Aorta (tissue), 5 donors: ENCODE measurements around the gene ICA1. TPM values are rescaled to one million over a fixed set of nuclear protein-coding genes. Genes with fewer than 3 reads are reported as not detected.
A peak's percentile ranks its signal among the peaks of the same experiment; 100 is the strongest.

ENCODE experiments used
- ATAC-seq: fragments of 200-7000 bp; cut with Tn5 transposase; one replicate; pipeline ENCODE4 v1.9.1; 2022; ENCODE audit warnings: moderate library complexity; ENCODE audit not compliant: low FRiP score
- DNase-seq, 2 donors: peaks; one replicate each; pipeline ENCODE4 v3.0.0-alpha.2; 2020
- H3K27ac ChIP-seq, 2 donors: one replicate each; pipeline ENCODE4 v1.5.1; 2013; ENCODE audit warnings: low read length in 2 of 2, mild to moderate bottlenecking in 2 of 2, moderate library complexity in 2 of 2, control low read depth in 1 of 2, inconsistent platforms in 1 of 2, low read depth in 1 of 2
- H3K27me3 ChIP-seq, 2 donors: one replicate each; pipeline ENCODE4 v1.6.1; 2013; ENCODE audit warnings: control low read depth in 1 of 2, low read length in 1 of 2, mild to moderate bottlenecking in 1 of 2, moderate library complexity in 1 of 2; ENCODE audit not compliant: insufficient read depth in 2 of 2, control insufficient read depth in 1 of 2
- H3K36me3 ChIP-seq, 2 donors: one replicate each; pipeline ENCODE4 v1.6.1; 2013; ENCODE audit warnings: control low read depth in 1 of 2, low read length in 1 of 2, mild to moderate bottlenecking in 1 of 2; ENCODE audit not compliant: insufficient read depth in 2 of 2, control insufficient read depth in 1 of 2
- H3K4me1 ChIP-seq, 2 donors: one replicate each; pipeline ENCODE4 v1.6.1; 2013; ENCODE audit warnings: low read length in 2 of 2, control low read depth in 1 of 2, mild to moderate bottlenecking in 1 of 2, moderate library complexity in 1 of 2; ENCODE audit not compliant: insufficient read depth in 2 of 2, control insufficient read depth in 1 of 2
- H3K4me3 ChIP-seq, 2 donors: one replicate each; pipeline ENCODE4 v1.5.1; 2013; ENCODE audit warnings: low read length in 2 of 2, control low read depth in 1 of 2, mild to moderate bottlenecking in 1 of 2
- H3K9me3 ChIP-seq: one replicate; pipeline ENCODE4 v1.6.1; 2013; ENCODE audit warnings: mild to moderate bottlenecking, low read length; ENCODE audit not compliant: control insufficient read depth
- WGBS, 2 donors: extraction: QIAGEN DNeasy Blood & Tissue Kit; methylation state at CpG; one replicate each; pipeline ENCODE4 v1.1.7; 2013; 5-methylcytosine and 5-hydroxymethylcytosine counted together
- intact Hi-C, 2 donors: fragments of 100-400 bp; cut with DNase I; formaldehyde crosslinking; loops; one replicate each; pipeline versions ENCODE4 v1.14.2 to v1.15.0; 2022
- polyA plus RNA-seq, 2 donors: library from polyadenylated mRNA; stranded (reverse); fragments of 200-250 nt; gene quantifications; one replicate each; pipeline ENCODE4 v1.2.3, GENCODE V29; 2013
- total RNA-seq, 2 donors: library from RNA; stranded (reverse); fragmentation: NEBNext Ultra II Directional; extraction: Animal tissue kit (Norgen Biotek cat#: 25700); gene quantifications; one replicate each; pipeline ENCODE4 v1.2.1, GENCODE V29; 2021
- donor health status: healthy with polysubstance abuse.
- donor health status: Bipolar disorder and iron deficiency.
- donor health status: DM: no; HTN: no; CAD: no.
- donor health status: DM: no; HTN: no; CAD: no.
- donor health status: DM: yes; HTN: yes; CAD: no.

Gene ICA1
- total and polyA plus RNA-seq, 4 donors: 1.5 to 31.1 (median 15.2) TPM

GRCh38 chr7:8221567-8221966 is 40.4 kb downstream of the ICA1 start:
- Histone ChIP-seq H3K27me3 (no peaks in the 10 kb centered on the region), H3K27ac (no peak overlapping the region), H3K36me3 (no peaks in the 10 kb centered on the region), H3K9me3 (no peaks in the 10 kb centered on the region), H3K4me1 (no peaks in the 10 kb centered on the region), H3K4me3 (no peak overlapping the region)
- DNase-seq: no peak
- WGBS, 2 donors: 87% methylated on average over 5 of the region's 5 CpGs
- intact Hi-C loops: loop anchor here in 1 of 2 donors (10.0 kb wide), 1 partner anchor 797 kb away; no protein-coding TSS in a partner anchor
- no peak for ATAC-seq

- intact Hi-C loops: loop anchor here in 1 of 2 donors (10.0 kb wide), 1 partner anchor 796 kb away; no protein-coding TSS in a partner anchor
- Histone ChIP-seq H3K27ac (no peak overlapping the region), H3K36me3 (no peaks in the 10 kb centered on the region), H3K27me3 (no peaks in the 10 kb centered on the region), H3K4me1 (no peaks in the 10 kb centered on the region), H3K9me3 (no peaks in the 10 kb centered on the region), H3K4me3 (no peak overlapping the region)
- DNase-seq (no peak), ATAC-seq (no peak)
- WGBS, 2 donors: 87 to 90% methylated on average over 5 of the region's 5 CpGs
These were observed 40.9 kb downstream of the ICA1 start for GRCh38 chr7:8221101-8221495.

- H3K4me1 ChIP-seq: no peaks in the 10 kb centered on the region
- no peaks in the 10 kb centered on the region for H3K36me3 ChIP-seq
- intact Hi-C loops: loop anchor here in 1 of 2 donors (10.0 kb wide), 1 partner anchor 796 kb away; no protein-coding TSS in a partner anchor
- H3K27ac ChIP-seq: no peak overlapping the region
- no peaks in the 10 kb centered on the region for H3K9me3 ChIP-seq
- no peak overlapping the region for H3K4me3 ChIP-seq
- no peaks in the 10 kb centered on the region for H3K27me3 ChIP-seq
- 87 to 89% methylated on average over 7 of the region's 7 CpGs for WGBS, 2 donors
- DNase-seq: no peak
- ATAC-seq: no peak
These were observed 41.4 kb downstream of the ICA1 start for GRCh38 chr7:8220376-8221100.

GRCh38 chr7:8217200-8218068 is 44.5 kb downstream of the ICA1 start:
- ATAC-seq (peak; percentile 78), DNase-seq (no peak)
- WGBS, 2 donors: 38 to 41% methylated on average over 7 of the region's 7 CpGs
- Histone ChIP-seq H3K4me1 (no peaks in the 10 kb centered on the region), H3K27ac (no peak overlapping the region), H3K36me3 (no peaks in the 10 kb centered on the region), H3K27me3 (no peaks in the 10 kb centered on the region), H3K9me3 (no peaks in the 10 kb centered on the region), H3K4me3 (no peak overlapping the region)
- intact Hi-C loops: loop anchor here (5.0 to 10.0 kb wide), 3 partner anchors 623 to 1113 kb away; no protein-coding TSS in a partner anchor

- H3K4me1 ChIP-seq: no peaks in the 10 kb centered on the region
- WGBS, 2 donors: 79 to 86% methylated on average over 3 of the region's 3 CpGs
- H3K4me3 ChIP-seq: no peak overlapping the region
- DNase-seq (no peak), ATAC-seq (no peak)
- H3K9me3 ChIP-seq: no peaks in the 10 kb centered on the region
- no peaks in the 10 kb centered on the region for H3K27me3 ChIP-seq
- H3K36me3 ChIP-seq: no peaks in the 10 kb centered on the region
- no peak overlapping the region for H3K27ac ChIP-seq
- intact Hi-C loops: loop anchor here (5.0 to 10.0 kb wide), 3 partner anchors 622 to 1112 kb away; no protein-coding TSS in a partner anchor
These were observed 45.7 kb downstream of the ICA1 start for GRCh38 chr7:8216334-8216690.

GRCh38 chr7:8215648-8216333 is 46.2 kb downstream of the ICA1 start:
- Histone ChIP-seq H3K27ac (no peak overlapping the region), H3K4me1 (no peaks in the 10 kb centered on the region), H3K4me3 (no peak overlapping the region), H3K36me3 (no peaks in the 10 kb centered on the region), H3K27me3 (no peaks in the 10 kb centered on the region), H3K9me3 (no peaks in the 10 kb centered on the region)
- ATAC-seq: no peak
- no peak for DNase-seq
- 84 to 85% methylated on average over 6 of the region's 6 CpGs for WGBS, 2 donors
- intact Hi-C loops: loop anchor here (5.0 to 10.0 kb wide), 3 partner anchors 621 to 1111 kb away; no protein-coding TSS in a partner anchor

- intact Hi-C loops: loop anchor here (10.0 kb wide), 2 partner anchors 620 to 1110 kb away; no protein-coding TSS in a partner anchor
- 27 to 32% methylated on average over 8 of the region's 8 CpGs for WGBS, 2 donors
- Histone ChIP-seq H3K9me3 (no peaks in the 10 kb centered on the region), H3K4me3 (no peak overlapping the region), H3K4me1 (no peaks in the 10 kb centered on the region), H3K27ac (no peak overlapping the region), H3K36me3 (no peaks in the 10 kb centered on the region), H3K27me3 (no peaks in the 10 kb centered on the region)
- ATAC-seq: no peak
- no peak for DNase-seq
These were observed 47.6 kb downstream of the ICA1 start for GRCh38 chr7:8214244-8214824.

GRCh38 chr7:8213381-8213780 is 48.6 kb downstream of the ICA1 start:
- Histone ChIP-seq H3K4me1 (no peaks in the 10 kb centered on the region), H3K27me3 (no peaks in the 10 kb centered on the region), H3K27ac (no peak overlapping the region), H3K4me3 (no peak overlapping the region), H3K9me3 (no peaks in the 10 kb centered on the region), H3K36me3 (no peaks in the 10 kb centered on the region)
- 94 to 96% methylated on average over 2 of the region's 2 CpGs for whole genome bisulfite sequencing, 2 donors
- DNase-seq: no peak
- no peak for ATAC-seq
- intact Hi-C loops: loop anchor here (10.0 kb wide), 2 partner anchors 619 to 1109 kb away; no protein-coding TSS in a partner anchor
